PC-9 (cell line): ENCODE data around the gene P2RX7. TPM values are rescaled to one million over a fixed set of nuclear protein-coding genes. Genes with fewer than 3 reads are reported as not detected.

Experiments
- BruUV-seq: library from RNA; stranded (reverse); fragments of 400-500 nt; replicated peaks from 2 replicates; lab custom pipeline; 2021; lab: Mats Ljungman, UMichigan
- CTCF ChIA-PET: fragments of 300-600 bp; sonication (Branson Sonifier 250); formaldehyde crosslinking; loops from one replicate; lab custom pipeline; 2022; ENCODE audit warnings: antibody characterized with exemption; lab: Charles Lee
- POLR2A ChIA-PET: fragments of 300-600 bp; sonication (Branson Sonifier 250); formaldehyde crosslinking; loops from one replicate; lab custom pipeline; 2022; ENCODE audit warnings: antibody characterized with exemption; ENCODE audit not compliant: unreplicated experiment; lab: Charles Lee
- DNase-seq, 2 experiments: peaks; one replicate each; pipeline versions ENCODE4 v3.0.0 to v3.0.0-alpha.2; 2015 to 2022; ENCODE audit warnings: mixed read lengths in 1 of 2
- H2AFZ ChIP-seq: fragments of 200-600 bp; sonication (generic); 2 replicates; pipeline ENCODE4 v1.8.1; 2017; ENCODE audit warnings: antibody characterized with exemption
- H3F3A ChIP-seq: fragments of 200-600 bp; sonication (generic); 2 replicates; pipeline ENCODE4 v1.8.1; 2017; ENCODE audit warnings: antibody characterized with exemption, mild to moderate bottlenecking, low read depth; ENCODE audit not compliant: insufficient read depth
- H3K27ac ChIP-seq: fragments of 200-600 bp; sonication (generic); 2 replicates; pipeline ENCODE4 v1.6.1; 2016; ENCODE audit warnings: mixed run types
- H3K27me3 ChIP-seq: fragments of 200-600 bp; sonication (generic); 2 replicates; pipeline ENCODE4 v1.6.1; 2016; ENCODE audit warnings: low read depth, mixed run types; ENCODE audit not compliant: insufficient read depth
- H3K36me3 ChIP-seq: fragments of 200-600 bp; sonication (generic); 2 replicates; pipeline ENCODE4 v1.6.1; 2016; ENCODE audit warnings: low read depth, mixed run types
- H3K4me1 ChIP-seq: fragments of 200-600 bp; sonication (generic); replicated peaks from 2 replicates; pipeline ENCODE4 v1.6.1; 2016; ENCODE audit warnings: mixed run types; ENCODE audit not compliant: insufficient read depth
- H3K4me2 ChIP-seq: fragments of 200-600 bp; sonication (generic); 2 replicates; pipeline ENCODE4 v1.6.1; 2017; ENCODE audit warnings: mixed run types
- H3K4me3 ChIP-seq: fragments of 200-600 bp; sonication (generic); 2 replicates; pipeline ENCODE4 v1.6.1; 2016; ENCODE audit warnings: mixed run types
- H3K79me2 ChIP-seq: fragments of 200-600 bp; sonication (generic); 2 replicates; pipeline ENCODE4 v1.6.1; 2017; ENCODE audit warnings: low read depth, mixed run types
- H3K9me2 ChIP-seq: fragments of 200-600 bp; sonication (generic); 2 replicates; pipeline ENCODE4 v1.8.1; 2017; ENCODE audit warnings: mild to moderate bottlenecking; ENCODE audit not compliant: insufficient read depth
- H3K9me3 ChIP-seq: fragments of 200-600 bp; sonication (generic); 2 replicates; pipeline ENCODE4 v1.8.1; 2016; ENCODE audit warnings: low read depth; ENCODE audit not compliant: insufficient read depth
- H4K20me1 ChIP-seq: fragments of 200-600 bp; sonication (generic); 2 replicates; pipeline ENCODE4 v1.8.1; 2017; ENCODE audit not compliant: insufficient read depth
- CTCF ChIP-seq: fragments of 200-600 bp; sonication (generic); conservative IDR thresholded peaks from 2 replicates; pipeline ENCODE4 v1.6.1; 2017; ENCODE audit warnings: mixed run types, antibody characterized with exemption, mild to moderate bottlenecking, moderate library complexity
- EZH2 ChIP-seq: fragments of 200-600 bp; sonication (generic); IDR thresholded peaks from 2 replicates; pipeline ENCODE4 v1.8.0; 2017; ENCODE audit warnings: antibody characterized with exemption, low read depth
- intact Hi-C: fragments of 100-400 bp; cut with micrococcal nuclease; formaldehyde crosslinking; loops from one replicate; pipeline ENCODE4 v1.10.0; 2022; ENCODE audit not compliant: unreplicated experiment
- total RNA-seq: library from RNA; stranded (reverse); gene quantifications from 2 replicates; pipeline ENCODE4 v1.2.3, GENCODE V29; 2021

Gene P2RX7
- total RNA-seq, 1 experiment from 2014 or later, result 3.2 TPM

DNA sequence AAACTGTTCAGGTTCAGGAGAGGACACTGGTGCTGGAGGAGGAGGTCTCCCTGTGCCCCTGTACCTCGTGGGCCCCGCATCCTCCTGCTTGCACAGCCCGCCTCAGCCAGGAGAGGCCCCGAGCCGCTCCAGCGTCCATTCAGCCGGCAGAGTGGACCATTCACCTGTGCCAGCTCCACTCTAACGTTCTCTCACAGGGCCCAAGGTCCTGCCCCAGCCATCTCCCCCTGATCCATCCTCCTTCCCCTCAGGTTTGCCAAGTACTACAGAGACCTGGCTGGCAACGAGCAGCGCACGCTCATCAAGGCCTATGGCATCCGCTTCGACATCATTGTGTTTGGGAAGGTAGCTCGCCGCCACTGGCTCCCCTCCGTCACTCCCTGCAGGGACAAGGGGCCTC, 99.5 kb downstream of the P2RX7 start:
- ChIA-PET POLR2A (no interaction called here), CTCF (interaction anchor here (0.6 kb wide), 1 partner anchor 135 kb away, joined by 9 read pairs; no protein-coding TSS in a partner anchor)
- no peaks in the 10 kb centered on the region for H4K20me1 ChIP-seq
- no peaks in the 10 kb centered on the region for H3K9me2 ChIP-seq
- H3K27me3 ChIP-seq, result no peaks in the 10 kb centered on the region
- peaks cover 32% of the 10 kb centered on the region for H3K4me1 ChIP-seq
- no TSS peak for BruUV-seq
- H3F3A ChIP-seq, result peaks cover 25% of the 10 kb centered on the region
- no peak for TF ChIP-seq CTCF
- TF ChIP-seq EZH2, result no peak
- no peaks in the 10 kb centered on the region for H3K9me3 ChIP-seq
- H3K27ac ChIP-seq, result no peak overlapping the region
- intact Hi-C loops, result loop anchor here (5.0 kb wide), 1 partner anchor 120 kb away; no protein-coding TSS in a partner anchor
- DNase-seq, result no peak
- H2AFZ ChIP-seq, result no peak overlapping the region
- no peak overlapping the region for H3K4me3 ChIP-seq
- H3K36me3 ChIP-seq, result peaks cover 7% of the 10 kb centered on the region; the same call in 1 of the 2 replicates
- H3K4me2 ChIP-seq, result no peak overlapping the region
- H3K79me2 ChIP-seq, result peaks cover 5% of the 10 kb centered on the region; the same call in 1 of the 2 replicates

GRCh38 chr12:121232977-121233627, 100.4 kb downstream of the P2RX7 start:
- TF ChIP-seq EZH2 (no peak), CTCF (no peak)
- H3K4me2 ChIP-seq, result no peak overlapping the region
- H3K4me1 ChIP-seq, result peaks cover 24% of the 10 kb centered on the region
- no peak for DNase-seq
- H2AFZ ChIP-seq, result no peak overlapping the region
- no peaks in the 10 kb centered on the region for H3K27me3 ChIP-seq
- no peak overlapping the region for H3K4me3 ChIP-seq
- BruUV-seq, result no TSS peak
- H3K27ac ChIP-seq, result no peak overlapping the region
- ChIA-PET POLR2A (no interaction called here), CTCF (interaction anchor here (0.6 kb wide), 1 partner anchor 138 kb away, joined by 3 read pairs; no protein-coding TSS in a partner anchor)
- peaks cover 7% of the 10 kb centered on the region; the same call in 1 of the 2 replicates for H3K36me3 ChIP-seq
- H4K20me1 ChIP-seq, result no peaks in the 10 kb centered on the region
- H3F3A ChIP-seq, result peaks cover 18% of the 10 kb centered on the region
- H3K9me2 ChIP-seq, result no peaks in the 10 kb centered on the region
- H3K79me2 ChIP-seq, result peaks cover 5% of the 10 kb centered on the region; the same call in 1 of the 2 replicates
- no peaks in the 10 kb centered on the region for H3K9me3 ChIP-seq
- intact Hi-C loops, result loop anchor here (5.0 kb wide), 1 partner anchor 121 kb away; no protein-coding TSS in a partner anchor

DNA sequence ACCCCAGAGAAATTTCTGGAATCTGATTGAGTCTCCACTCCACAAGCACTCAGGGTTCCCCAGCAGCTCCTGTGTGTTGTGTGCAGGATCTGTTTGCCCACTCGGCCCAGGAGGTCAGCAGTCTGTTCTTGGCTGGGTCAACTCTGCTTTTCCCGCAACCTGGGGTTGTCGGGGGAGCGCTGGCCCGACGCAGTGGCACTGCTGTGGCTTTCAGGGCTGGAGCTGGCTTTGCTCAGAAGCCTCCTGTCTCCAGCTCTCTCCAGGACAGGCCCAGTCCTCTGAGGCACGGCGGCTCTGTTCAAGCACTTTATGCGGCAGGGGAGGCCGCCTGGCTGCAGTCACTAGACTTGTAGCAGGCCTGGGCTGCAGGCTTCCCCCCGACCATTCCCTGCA, 100.9 kb downstream of the P2RX7 start:
- Histone ChIP-seq H4K20me1 (no peaks in the 10 kb centered on the region), H3K27me3 (no peaks in the 10 kb centered on the region), H2AFZ (no peak overlapping the region), H3K4me2 (no peak overlapping the region), H3K4me3 (no peak overlapping the region), H3K36me3 (peaks cover 5% of the 10 kb centered on the region; the same call in 1 of the 2 replicates), H3K27ac (no peak overlapping the region), H3K79me2 (peaks cover 2% of the 10 kb centered on the region; the same call in 1 of the 2 replicates), H3K4me1 (peaks cover 19% of the 10 kb centered on the region), H3K9me3 (no peaks in the 10 kb centered on the region), H3K9me2 (no peaks in the 10 kb centered on the region), H3F3A (peaks cover 16% of the 10 kb centered on the region)
- POLR2A ChIA-PET, result no interaction called here
- DNase-seq, result no peak
- CTCF ChIA-PET, result interaction anchor here (0.6 kb wide), 1 partner anchor 138 kb away, joined by 3 read pairs; no protein-coding TSS in a partner anchor
- TF ChIP-seq EZH2 (no peak), CTCF (no peak)
- no TSS peak for BruUV-seq
- intact Hi-C loops, result loop anchor here (5.0 kb wide), 1 partner anchor 121 kb away; no protein-coding TSS in a partner anchor
